A549 (cell line): ENCODE data around the gene ZNF575.

Experiments
- PHF8 ChIP-seq: fragments of 200-600 bp; sonication (generic); IDR thresholded peaks from 2 replicates; pipeline ENCODE4 v1.6.1; 2016; ENCODE audit warnings: low read depth, mild to moderate bottlenecking, antibody characterized with exemption, moderate library complexity, borderline replicate concordance
- POLR2A ChIP-seq: IDR thresholded peaks from 2 replicates; pipeline ENCODE4 v1.6.1; 2012; ENCODE audit warnings: mild to moderate bottlenecking, low read length
- RAD21 ChIP-seq, 2 experiments: fragments of >200 bp in 1 of 2; sonication (Bioruptor Twin) in 1 of 2; formaldehyde crosslinking in 1 of 2; IDR thresholded peaks in 1 of 2; conservative IDR thresholded peaks in 1 of 2; 2 replicates in 1 of 2; 3 replicates in 1 of 2; pipeline ENCODE4 v1.6.1; 2012 to 2018; ENCODE audit warnings: inconsistent platforms in 1 of 2
- SMC3 ChIP-seq: fragments of >200 bp; sonication (Bioruptor Twin); formaldehyde crosslinking; IDR thresholded peaks from 3 replicates; pipeline ENCODE4 v1.6.1; 2018; ENCODE audit warnings: inconsistent platforms
- TF ChIP-seq, protein P1 (sequence below): fragments of >200 bp; sonication (Bioruptor Twin); formaldehyde crosslinking; IDR thresholded peaks from 3 replicates; pipeline ENCODE4 v1.5.1; 2016
- TF ChIP-seq, protein P2 (sequence below): IDR thresholded peaks from 2 replicates; pipeline ENCODE4 v1.6.1; 2012

DNA sequence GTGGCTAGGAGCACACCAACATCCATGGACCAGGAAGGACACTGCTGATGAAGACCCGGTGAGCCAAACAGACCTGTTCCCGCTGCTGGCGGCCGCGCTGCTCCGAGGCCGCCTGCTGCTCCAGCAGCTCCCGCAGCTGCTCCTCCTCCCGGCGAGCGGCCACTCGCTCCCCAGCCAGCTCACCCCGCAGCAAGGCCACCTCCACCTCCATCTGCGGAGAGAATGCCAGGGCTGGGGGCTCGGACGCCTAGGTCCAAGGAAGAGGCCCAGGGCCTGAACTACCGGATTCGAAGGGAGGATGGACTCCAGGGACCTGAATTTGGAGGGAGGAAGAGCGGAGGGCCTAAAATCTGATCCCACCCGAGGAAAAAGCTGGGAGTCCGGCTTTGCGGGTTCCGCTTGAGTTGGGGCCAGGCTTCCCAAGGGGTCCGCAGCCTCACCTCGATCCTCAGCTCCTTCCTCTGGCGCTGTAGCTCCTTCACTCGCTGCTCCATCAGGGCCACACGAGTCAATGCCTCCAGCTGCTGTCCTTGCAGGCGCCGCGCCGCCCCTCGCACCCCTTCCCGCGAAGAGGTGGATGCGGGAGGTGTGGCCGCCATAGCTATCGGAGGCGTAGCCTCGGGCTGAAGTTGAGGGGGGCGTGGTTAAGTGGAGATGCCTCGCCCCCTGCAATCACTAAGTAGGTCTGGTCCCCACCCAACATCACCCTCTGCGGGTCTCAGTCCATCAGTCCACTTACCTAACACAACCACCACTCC, 31.1 kb upstream of the ZNF575 start:
- TF ChIP-seq RAD21 (conservative IDR thresholded peaks at IDR 0.05 in 1 of 2, IDR thresholded peaks at IDR 0.05 in 1 of 2) (no peak), POLR2A (no peak), SMC3 (no peak), PHF8 (no peak)
- TF ChIP-seq, protein P1, sequence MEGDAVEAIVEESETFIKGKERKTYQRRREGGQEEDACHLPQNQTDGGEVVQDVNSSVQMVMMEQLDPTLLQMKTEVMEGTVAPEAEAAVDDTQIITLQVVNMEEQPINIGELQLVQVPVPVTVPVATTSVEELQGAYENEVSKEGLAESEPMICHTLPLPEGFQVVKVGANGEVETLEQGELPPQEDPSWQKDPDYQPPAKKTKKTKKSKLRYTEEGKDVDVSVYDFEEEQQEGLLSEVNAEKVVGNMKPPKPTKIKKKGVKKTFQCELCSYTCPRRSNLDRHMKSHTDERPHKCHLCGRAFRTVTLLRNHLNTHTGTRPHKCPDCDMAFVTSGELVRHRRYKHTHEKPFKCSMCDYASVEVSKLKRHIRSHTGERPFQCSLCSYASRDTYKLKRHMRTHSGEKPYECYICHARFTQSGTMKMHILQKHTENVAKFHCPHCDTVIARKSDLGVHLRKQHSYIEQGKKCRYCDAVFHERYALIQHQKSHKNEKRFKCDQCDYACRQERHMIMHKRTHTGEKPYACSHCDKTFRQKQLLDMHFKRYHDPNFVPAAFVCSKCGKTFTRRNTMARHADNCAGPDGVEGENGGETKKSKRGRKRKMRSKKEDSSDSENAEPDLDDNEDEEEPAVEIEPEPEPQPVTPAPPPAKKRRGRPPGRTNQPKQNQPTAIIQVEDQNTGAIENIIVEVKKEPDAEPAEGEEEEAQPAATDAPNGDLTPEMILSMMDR, result no peak
- TF ChIP-seq, protein P2, sequence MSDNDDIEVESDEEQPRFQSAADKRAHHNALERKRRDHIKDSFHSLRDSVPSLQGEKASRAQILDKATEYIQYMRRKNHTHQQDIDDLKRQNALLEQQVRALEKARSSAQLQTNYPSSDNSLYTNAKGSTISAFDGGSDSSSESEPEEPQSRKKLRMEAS, result no peak
